Measurements from ENCODE around the gene RALA.
A peak's percentile ranks its signal among the peaks of the same experiment; 100 is the strongest.

DNA sequence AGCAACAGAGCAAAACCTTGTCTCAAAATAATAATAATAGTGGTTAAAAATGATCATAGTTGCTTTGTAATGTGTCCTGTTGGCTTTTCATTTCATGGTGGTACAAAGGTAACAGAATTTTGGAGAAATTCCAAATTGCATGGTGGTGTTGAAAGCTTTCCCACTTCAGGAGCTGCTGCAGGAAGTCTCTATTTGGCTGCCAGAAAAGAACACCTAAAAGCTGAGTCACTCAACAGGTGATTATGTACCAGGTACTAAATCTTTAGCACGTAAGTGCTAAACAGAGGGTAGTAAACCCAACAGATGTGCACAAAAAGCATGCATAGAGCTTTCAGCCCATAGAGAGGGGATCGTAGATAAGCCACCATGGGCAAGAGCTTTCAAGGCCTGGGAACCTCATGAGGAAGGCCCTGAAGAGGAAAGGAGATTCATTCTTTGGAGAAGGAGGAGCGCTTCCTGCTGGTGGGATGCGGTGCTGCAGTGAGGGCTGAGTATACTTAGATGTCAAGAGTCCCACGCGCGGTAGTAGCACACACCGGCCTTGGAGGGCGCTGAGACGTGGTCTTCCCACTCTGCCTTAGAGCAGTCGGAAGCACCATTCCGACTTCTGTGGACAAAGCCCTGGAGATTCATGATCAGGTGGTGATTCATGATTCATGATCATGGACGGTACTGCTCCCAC lies 118.7 kb downstream of the RALA start:
- TF ChIP-seq, protein P1, sequence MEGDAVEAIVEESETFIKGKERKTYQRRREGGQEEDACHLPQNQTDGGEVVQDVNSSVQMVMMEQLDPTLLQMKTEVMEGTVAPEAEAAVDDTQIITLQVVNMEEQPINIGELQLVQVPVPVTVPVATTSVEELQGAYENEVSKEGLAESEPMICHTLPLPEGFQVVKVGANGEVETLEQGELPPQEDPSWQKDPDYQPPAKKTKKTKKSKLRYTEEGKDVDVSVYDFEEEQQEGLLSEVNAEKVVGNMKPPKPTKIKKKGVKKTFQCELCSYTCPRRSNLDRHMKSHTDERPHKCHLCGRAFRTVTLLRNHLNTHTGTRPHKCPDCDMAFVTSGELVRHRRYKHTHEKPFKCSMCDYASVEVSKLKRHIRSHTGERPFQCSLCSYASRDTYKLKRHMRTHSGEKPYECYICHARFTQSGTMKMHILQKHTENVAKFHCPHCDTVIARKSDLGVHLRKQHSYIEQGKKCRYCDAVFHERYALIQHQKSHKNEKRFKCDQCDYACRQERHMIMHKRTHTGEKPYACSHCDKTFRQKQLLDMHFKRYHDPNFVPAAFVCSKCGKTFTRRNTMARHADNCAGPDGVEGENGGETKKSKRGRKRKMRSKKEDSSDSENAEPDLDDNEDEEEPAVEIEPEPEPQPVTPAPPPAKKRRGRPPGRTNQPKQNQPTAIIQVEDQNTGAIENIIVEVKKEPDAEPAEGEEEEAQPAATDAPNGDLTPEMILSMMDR (IDR thresholded peaks at IDR 0.05): peak in 1 of 3 experiments; percentile 8
- no peak for TF ChIP-seq POLR2A (IDR thresholded peaks at IDR 0.05)

All from testis (tissue), 2 donors.